Epithelial cell of prostate (primary cell): ENCODE measurements around the gene RGS11.
"Not testable (repeated sequence)": the region's sequence is repeated elsewhere in the genome, so short reads cannot be mapped to it uniquely, and the experiment has no call there.

Experiments used
- DNase-seq: peaks from one replicate; pipeline ENCODE4 v3.0.0-alpha.2; 2011; ENCODE audit warnings: low read depth, low spot score
- H3K27ac ChIP-seq: fragments of 450-650 bp; 2 replicates; pipeline ENCODE4 v1.5.1; 2017; ENCODE audit warnings: mild to moderate bottlenecking

RGS11 gene

DNA sequence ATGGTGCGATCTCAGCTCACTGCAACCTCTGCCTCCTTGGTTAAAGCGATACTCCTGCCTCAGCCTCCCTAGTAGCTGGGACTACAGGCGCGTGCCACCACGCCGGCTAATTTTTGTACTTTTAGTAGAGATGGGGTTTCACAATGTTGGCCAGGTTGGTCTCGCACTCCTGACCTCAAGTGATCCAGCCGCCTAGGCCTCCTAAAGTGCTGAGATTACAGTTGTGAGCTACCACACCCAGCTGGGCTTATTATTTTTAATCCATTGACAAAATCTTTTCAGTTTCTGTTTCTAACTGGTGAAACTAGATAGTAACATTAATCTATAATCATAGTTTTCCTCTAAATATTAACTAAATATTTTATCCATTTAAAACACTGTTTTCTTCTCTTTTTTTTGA, 35.2 kb downstream of the RGS11 start:
- DNase-seq = no peak
- H3K27ac ChIP-seq = no peak overlapping the region

DNA sequence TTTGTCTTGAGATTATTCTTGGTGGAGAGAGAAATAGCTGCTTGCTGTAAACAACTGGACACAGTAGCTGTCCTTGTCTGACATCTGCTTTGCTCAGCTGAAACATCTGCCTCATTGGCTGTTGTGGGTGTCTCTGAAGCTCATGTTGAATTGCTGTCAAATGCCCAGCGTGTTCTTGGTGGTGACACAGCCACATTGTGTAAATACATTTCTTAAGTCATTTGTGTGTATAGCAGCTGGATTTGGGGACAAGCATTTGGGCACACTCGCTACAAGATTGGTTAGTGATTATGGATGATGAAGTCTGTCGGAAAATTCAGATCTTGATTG, 35.8 kb downstream of the RGS11 start:
- no peak overlapping the region for H3K27ac ChIP-seq
- DNase-seq = no peak

DNA sequence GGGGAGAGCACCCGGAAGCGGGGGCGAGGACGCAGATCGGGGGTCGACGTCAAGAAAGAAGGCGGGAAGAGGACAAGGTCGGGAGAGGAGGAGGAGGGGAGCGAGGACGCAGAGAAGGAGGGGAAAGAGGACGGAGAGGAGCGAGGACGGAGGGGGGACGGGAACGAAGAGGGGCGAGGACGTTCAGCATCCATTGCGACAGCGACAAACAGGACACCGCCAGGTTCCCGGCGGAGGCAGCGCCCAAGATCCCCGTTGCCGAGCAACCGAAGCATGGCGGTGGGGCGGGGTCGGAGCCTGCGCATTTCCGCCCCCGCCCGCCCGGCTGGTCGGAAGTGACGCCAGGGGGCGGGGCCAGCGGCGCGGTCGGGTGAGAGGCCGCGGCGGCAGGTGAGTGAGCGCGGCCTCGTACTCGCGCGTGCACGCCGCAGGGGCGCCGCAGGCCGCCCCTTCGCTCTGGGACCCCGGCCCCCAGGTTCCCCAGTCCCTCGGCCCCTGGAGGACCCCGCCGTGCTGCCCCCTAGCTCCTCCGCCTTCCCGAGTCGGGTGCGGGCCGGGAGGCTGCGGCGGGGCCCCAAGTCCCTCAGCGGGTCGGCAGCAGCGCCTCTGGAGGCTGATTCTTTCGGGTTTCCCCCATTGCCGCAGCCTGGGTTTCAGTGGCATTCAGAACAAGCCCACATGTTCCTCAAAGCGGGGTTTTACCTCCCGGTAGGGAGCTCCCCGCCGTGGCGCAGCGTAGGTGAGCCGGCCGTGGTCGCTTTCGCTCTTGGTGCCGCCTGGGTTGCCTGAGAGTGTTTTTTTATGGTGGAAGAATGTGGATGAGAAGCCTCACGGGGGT, 41.1 kb downstream of the RGS11 start, which contains the start of gene FAM234A:
FAM234A (plus strand) TSS at position 354 of the 838 bp plus-strand sequence. CDS start 19,593 bp downstream, outside the sequence.
- no peak for DNase-seq
- H3K27ac ChIP-seq = peak within 1 kb of the TSS; percentile 91

DNA sequence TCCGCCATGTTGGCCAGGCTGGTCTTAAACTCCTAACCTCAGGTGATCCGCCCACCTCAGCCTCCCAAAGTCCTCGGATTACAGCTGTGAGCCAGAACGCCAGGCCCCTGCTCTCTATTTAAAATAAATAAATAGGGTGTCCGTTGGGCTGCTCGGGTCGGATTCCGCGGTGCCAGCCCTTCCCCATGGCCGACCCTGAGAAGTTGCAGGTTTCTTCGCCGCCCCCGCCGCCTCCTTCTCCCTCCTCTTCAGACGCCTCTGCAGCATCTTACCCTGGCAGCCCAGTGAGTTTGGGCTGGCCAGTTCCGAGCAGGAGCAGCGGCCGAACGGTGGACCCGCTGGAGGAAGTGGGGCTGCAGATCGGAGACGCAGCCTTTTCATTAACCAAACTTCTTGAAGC, 44.8 kb downstream of the RGS11 start:
- no peak for DNase-seq
- H3K27ac ChIP-seq = no peak overlapping the region

DNA sequence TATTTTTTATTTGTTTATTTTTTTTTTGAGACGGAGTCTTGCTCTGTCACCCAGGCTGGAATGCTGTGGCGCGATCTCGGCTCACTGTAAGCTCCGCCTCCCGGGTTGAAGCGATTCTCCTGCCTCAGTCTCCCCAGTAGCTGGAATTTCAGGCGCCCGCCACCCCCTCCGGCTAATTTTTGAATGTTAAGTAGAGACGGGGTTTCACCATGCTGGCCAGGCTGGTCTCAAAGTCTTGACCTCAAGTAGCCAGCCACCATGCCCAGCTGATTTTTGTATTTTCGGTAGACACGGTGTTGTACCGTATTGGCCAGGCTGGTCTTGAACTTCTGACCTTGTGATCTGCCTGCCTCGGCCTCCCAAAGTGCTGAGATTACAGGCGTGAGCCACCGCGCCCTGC, 45.4 kb downstream of the RGS11 start:
- not testable (repeated sequence) for H3K27ac ChIP-seq, DNase-seq

DNA sequence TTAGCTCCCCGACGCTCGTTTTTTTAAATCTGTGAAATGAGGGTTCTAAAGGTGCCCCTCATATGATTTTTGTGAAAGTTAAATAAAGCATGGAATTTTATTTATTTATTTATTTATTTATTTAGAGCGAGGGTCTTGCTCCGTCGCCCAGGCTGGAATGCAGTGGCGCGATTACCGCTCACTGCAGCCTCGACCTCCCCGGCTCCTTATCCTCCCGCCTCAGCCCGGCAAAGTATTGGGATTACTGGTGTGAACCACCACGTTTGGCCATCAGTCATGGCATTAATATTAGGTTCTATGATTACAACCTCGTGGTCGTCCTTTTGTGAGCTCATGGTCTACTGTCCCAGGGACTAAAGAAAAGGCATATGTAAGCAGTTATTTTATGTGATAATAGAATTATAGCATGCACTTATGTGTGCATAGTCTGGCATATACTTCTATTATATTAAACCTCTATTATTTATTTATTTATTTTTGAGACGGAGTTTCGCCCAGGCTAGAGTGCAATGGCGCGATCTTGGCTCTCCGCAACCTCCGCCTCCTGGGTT, 45.9 kb downstream of the RGS11 start:
- DNase-seq = no peak
- H3K27ac ChIP-seq = no peak overlapping the region

DNA sequence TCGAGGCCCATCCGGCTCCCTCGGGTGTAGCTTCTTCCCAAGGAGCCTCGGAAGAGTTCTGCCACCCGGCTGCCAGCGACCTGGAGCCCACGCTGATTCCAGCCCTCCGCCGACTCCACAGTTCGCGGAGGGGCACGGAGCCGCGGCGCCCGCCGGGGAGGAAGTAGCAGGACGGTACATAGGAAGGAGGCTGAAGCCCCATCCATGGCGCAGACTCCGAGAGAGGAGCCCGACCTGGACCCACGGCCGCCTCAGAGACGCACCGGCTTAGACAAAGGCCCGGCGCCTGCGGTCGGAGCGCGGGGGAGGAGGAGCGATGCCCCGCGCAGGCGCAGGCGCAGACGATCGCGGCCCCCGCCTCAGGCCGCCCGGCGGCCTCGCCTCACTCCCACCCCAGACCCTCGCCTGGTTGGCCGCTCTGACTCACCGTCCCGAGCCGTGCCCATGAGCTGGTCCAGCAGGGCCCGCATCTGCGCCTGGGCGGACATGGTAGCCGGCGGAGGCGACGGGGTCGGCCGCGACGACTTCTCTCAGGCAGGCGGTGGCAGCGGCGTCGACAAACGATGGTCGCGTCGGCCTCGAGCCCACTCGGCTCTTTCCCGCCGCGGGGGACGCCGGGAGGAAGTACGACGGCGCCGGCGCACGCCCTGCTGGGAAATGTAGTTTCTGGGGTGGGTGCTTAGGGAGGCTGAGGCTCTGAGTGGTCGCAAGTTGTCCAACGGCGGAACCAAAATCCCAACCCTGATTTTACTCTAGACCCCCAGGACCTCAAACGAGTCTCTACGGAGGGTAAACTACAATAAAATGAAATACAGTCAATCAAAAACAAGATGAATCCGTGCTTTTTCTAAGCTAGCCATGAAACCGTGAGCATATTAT, 46.7 kb downstream of the RGS11 start, which contains the start of gene LUC7L:
LUC7L (minus strand) TSS at position 598 of the 879 bp plus-strand sequence; CDS start at position 488, 110 bp downstream.
- no peak for DNase-seq
- H3K27ac ChIP-seq = peak within 1 kb of the TSS; percentile 83

DNA sequence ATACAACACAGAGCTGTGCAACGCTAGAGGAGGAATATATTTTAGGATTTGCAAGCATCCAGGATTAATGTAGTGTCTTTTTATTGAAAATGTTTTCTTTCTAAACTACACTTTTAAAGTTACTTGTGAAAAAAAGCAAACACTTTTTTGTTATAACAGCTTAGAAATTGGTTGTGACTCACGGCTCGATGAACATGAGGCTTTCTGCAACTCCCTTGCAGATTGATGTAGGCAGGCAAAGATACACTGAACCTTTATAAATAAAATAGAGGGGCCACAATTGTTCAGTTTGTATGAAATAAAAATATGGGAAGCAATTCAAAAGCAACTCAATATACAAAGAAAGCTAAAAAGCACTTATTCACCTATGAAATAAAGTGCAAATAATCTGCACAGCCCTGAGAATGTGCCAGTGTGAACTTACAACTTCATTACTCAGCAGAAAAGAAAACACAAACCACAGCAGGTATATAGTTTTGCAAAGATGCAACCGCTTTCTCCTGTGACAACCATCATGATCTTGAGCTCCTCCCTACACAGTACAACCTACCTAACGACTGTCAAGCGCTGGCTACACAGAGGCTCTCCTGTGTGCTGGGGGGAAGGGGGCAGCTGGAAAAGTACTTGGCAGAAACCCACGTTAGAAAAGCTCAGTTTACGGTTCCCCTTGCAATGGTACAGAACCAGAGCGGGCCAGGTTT, 47.4 kb downstream of the RGS11 start:
- no peak for DNase-seq
- H3K27ac ChIP-seq = peak overlapping the region; percentile 83

DNA sequence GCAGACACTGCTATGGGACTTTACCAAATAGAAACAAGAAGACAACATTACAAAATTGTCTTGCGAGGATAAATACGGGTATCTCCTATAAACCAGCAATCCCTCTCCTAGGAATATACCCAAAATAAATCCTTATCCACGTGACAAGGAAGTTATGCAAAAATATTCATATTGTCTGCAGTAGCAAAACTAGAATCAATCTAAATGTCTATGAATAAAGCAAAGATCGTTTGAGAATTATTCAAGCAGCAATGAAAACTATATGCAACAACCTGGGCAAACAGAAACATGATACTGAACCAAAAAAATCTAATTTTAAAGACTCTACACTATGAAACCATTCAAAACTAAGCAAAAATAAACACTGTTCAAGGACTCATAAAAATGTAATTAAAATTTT, 55.7 kb downstream of the RGS11 start:
- no peak overlapping the region for H3K27ac ChIP-seq
- no peak for DNase-seq
